NOMO-1 treated with dmso at 0.1 percent for 144 hours (cell line): ENCODE measurements around the gene SCD5.

ENCODE experiments used
- DNase-seq: peaks from one replicate; lab custom pipeline; 2025; ENCODE audit not compliant: unreplicated experiment; lab: John Stamatoyannopoulos, UW

The SCD5 gene

GRCh38 chr4:82797405-82798111 is 1.0 kb downstream of the SCD5 start:
- DNase-seq: no peak

- no peak for DNase-seq
Observed at GRCh38 chr4:82797040-82797404, 1.6 kb downstream of the SCD5 start.

GRCh38 chr4:82792912-82793649 is 5.5 kb downstream of the SCD5 start:
- DNase-seq: no peak

GRCh38 chr4:82791179-82791578 is 7.4 kb downstream of the SCD5 start:
- DNase-seq: no peak

GRCh38 chr4:82790060-82790660 is 8.4 kb downstream of the SCD5 start:
- no peak for DNase-seq

- DNase-seq: no peak
Observed at GRCh38 chr4:82789025-82789776, 9.4 kb downstream of the SCD5 start.

GRCh38 chr4:82787342-82787741 is 11.3 kb downstream of the SCD5 start:
- no peak for DNase-seq

GRCh38 chr4:82786828-82787227 is 11.8 kb downstream of the SCD5 start:
- no peak for DNase-seq

- no peak for DNase-seq
Observed at GRCh38 chr4:82785611-82786400, 12.8 kb downstream of the SCD5 start.

- DNase-seq: no peak
Observed at GRCh38 chr4:82784681-82785610, 13.7 kb downstream of the SCD5 start.

- DNase-seq: no peak
Observed at GRCh38 chr4:82782626-82783345, 15.8 kb downstream of the SCD5 start.

- DNase-seq: peak; percentile 51
Observed at GRCh38 chr4:82780752-82781231, 17.8 kb downstream of the SCD5 start.

GRCh38 chr4:82780170-82780751 is 18.3 kb downstream of the SCD5 start:
- DNase-seq: no peak

- no peak for DNase-seq
Observed at GRCh38 chr4:82779032-82779431, 19.6 kb downstream of the SCD5 start.

- DNase-seq: no peak
Observed at GRCh38 chr4:82777857-82778525, 20.6 kb downstream of the SCD5 start.

GRCh38 chr4:82776925-82777542 is 21.6 kb downstream of the SCD5 start:
- no peak for DNase-seq

- no peak for DNase-seq
Observed at GRCh38 chr4:82775243-82775642, 23.4 kb downstream of the SCD5 start.
